ENCODE measurements around the gene XXYLT1.

DNA sequence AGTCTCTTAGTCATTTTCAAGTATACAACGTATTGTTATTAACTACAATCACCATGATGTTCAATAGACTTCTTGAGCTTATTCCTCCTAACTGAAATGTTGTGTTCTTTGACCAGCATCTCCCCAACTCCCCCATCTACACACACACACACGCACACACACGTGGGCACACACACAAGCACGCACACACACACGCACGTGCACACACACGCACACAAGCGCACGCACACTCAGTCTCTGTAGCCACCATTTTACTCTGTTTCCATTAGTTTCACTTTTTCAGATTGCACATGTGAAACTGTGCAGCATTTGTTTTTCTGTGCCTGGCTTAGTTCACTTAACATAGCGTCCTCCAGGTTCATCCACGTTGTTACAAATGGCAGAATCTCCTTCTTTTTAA lies 247.0 kb downstream of the XXYLT1 start:
- no peak for TF ChIP-seq CTCF (IDR thresholded peaks at IDR 0.05)
- no peak for TF ChIP-seq POLR2A (IDR thresholded peaks at IDR 0.05)
- TF ChIP-seq EP300 (IDR thresholded peaks at IDR 0.05) = no peak
